ENCODE results near the gene SGCD.
"Not testable (repeated sequence)": the region's sequence is repeated elsewhere in the genome, so short reads cannot be mapped to it uniquely, and the experiment has no call there.

SGCD gene

GRCh38 chr5:156654444-156654843 is 327.5 kb downstream of the SGCD start:
- no peak for DNase-seq

GRCh38 chr5:156655732-156656131 is 328.8 kb downstream of the SGCD start:
- DNase-seq = no peak

- DNase-seq = not testable (repeated sequence)
These were observed 337.9 kb downstream of the SGCD start for GRCh38 chr5:156664832-156665231.

GRCh38 chr5:156666686-156667085 is 339.7 kb downstream of the SGCD start:
- DNase-seq = not testable (repeated sequence)

GRCh38 chr5:156667616-156668015 is 340.7 kb downstream of the SGCD start:
- no peak for DNase-seq

GRCh38 chr5:156669416-156669815 is 342.5 kb downstream of the SGCD start:
- no peak for DNase-seq

- no peak for DNase-seq
These were observed 343.7 kb downstream of the SGCD start for GRCh38 chr5:156670615-156671014.

- no peak for DNase-seq
These were observed 348.4 kb downstream of the SGCD start for GRCh38 chr5:156675395-156675794.

GRCh38 chr5:156677963-156678362 is 351.0 kb downstream of the SGCD start:
- no peak for DNase-seq

GRCh38 chr5:156678484-156678883 is 351.5 kb downstream of the SGCD start:
- no peak for DNase-seq

- no peak for DNase-seq
These were observed 353.9 kb downstream of the SGCD start for GRCh38 chr5:156680831-156681230.

- DNase-seq = no peak
These were observed 354.3 kb downstream of the SGCD start for GRCh38 chr5:156681265-156681664.

GRCh38 chr5:156682971-156683370 is 356.0 kb downstream of the SGCD start:
- no peak for DNase-seq

- no peak for DNase-seq
These were observed 356.5 kb downstream of the SGCD start for GRCh38 chr5:156683509-156683908.

GRCh38 chr5:156684216-156684615 is 357.3 kb downstream of the SGCD start:
- DNase-seq = no peak

- no peak for DNase-seq
These were observed 358.5 kb downstream of the SGCD start for GRCh38 chr5:156685481-156685880.

GRCh38 chr5:156686380-156686779 is 359.4 kb downstream of the SGCD start:
- DNase-seq = no peak

- DNase-seq = no peak
These were observed 359.8 kb downstream of the SGCD start for GRCh38 chr5:156686796-156687195.

- DNase-seq = no peak
These were observed 360.6 kb downstream of the SGCD start for GRCh38 chr5:156687514-156687913.

GRCh38 chr5:156691572-156691971 is 364.6 kb downstream of the SGCD start:
- no peak for DNase-seq

- no peak for DNase-seq
These were observed 366.1 kb downstream of the SGCD start for GRCh38 chr5:156693113-156693512.

GRCh38 chr5:156694598-156694997 is 367.6 kb downstream of the SGCD start:
- no peak for DNase-seq

GRCh38 chr5:156695774-156696173 is 368.8 kb downstream of the SGCD start:
- DNase-seq = no peak

- no peak for DNase-seq
These were observed 371.4 kb downstream of the SGCD start for GRCh38 chr5:156698323-156698722.

- DNase-seq = no peak
These were observed 372.2 kb downstream of the SGCD start for GRCh38 chr5:156699147-156699546.

GRCh38 chr5:156704139-156704538 is 377.2 kb downstream of the SGCD start:
- no peak for DNase-seq

All from bone marrow (tissue), 2 donors.